Measurements from ENCODE around the gene VPS26A. TPM values are rescaled to one million over a fixed set of nuclear protein-coding genes. Genes with fewer than 3 reads are reported as not detected.

VPS26A gene
- total RNA-seq, 2 donors from 2014 or later = 19.3 to 20.1 TPM

DNA sequence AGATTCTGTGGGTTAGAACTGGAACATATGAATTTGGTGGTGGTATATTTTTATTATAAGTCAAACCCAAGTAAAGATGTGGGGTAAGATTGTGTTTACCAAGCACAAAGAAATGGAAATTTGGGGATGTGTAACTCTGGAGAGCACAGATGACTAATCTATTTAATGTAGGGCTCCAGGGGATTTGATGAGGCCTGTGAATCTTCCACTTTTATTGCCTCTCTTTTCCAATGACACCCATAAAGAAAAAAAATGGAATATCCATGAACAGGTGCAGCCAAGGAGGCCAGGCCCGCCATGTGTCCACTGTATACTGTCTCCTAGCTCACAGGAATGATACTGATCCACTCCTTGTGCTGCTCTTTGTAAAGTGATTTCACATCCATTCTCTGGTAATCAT is 33.3 kb upstream of the VPS26A start:
- Histone ChIP-seq H3K4me1 (peaks cover 0 to 15% of the 10 kb centered on the region in 2 donors), H3K4me3 (peak overlapping the region; percentile 18 to 51), H3K9me3 (no peaks in the 10 kb centered on the region), H3K36me3 (no peaks in the 10 kb centered on the region), H3K27me3 (no peaks in the 10 kb centered on the region), H3K27ac (peak overlapping the region; percentile 85 to 89)
- TF ChIP-seq, protein P1, sequence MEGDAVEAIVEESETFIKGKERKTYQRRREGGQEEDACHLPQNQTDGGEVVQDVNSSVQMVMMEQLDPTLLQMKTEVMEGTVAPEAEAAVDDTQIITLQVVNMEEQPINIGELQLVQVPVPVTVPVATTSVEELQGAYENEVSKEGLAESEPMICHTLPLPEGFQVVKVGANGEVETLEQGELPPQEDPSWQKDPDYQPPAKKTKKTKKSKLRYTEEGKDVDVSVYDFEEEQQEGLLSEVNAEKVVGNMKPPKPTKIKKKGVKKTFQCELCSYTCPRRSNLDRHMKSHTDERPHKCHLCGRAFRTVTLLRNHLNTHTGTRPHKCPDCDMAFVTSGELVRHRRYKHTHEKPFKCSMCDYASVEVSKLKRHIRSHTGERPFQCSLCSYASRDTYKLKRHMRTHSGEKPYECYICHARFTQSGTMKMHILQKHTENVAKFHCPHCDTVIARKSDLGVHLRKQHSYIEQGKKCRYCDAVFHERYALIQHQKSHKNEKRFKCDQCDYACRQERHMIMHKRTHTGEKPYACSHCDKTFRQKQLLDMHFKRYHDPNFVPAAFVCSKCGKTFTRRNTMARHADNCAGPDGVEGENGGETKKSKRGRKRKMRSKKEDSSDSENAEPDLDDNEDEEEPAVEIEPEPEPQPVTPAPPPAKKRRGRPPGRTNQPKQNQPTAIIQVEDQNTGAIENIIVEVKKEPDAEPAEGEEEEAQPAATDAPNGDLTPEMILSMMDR (IDR thresholded peaks at IDR 0.05) = no peak
- no peak for DNase-seq (ENCODE audit: low spot score)

DNA sequence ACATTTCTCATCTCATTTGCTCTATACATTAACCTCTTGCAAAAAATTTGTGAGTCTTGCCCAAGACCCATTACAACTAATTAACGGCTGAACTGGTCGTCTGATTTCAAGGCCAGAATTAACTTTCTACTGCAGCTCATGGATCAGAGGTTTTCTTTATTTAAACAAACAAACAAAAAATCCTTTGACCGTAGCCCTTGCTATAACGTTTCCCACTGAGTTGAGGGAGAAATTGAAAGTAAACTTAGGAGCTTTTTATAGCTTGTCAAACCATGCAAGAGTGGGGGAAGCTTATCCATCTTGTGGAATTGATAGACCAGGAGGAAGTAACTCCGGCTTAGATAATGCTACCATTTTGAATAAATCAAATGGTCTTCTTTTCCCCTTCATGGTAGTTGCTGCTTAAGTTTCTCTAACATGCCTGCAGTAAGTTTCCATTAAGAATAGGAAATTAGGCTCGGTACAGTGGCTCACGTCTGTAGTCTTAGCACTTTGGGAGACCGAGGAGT is 32.8 kb upstream of the VPS26A start:
- peaks cover 0 to 10% of the 10 kb centered on the region in 2 donors for H3K4me1 ChIP-seq
- DNase-seq (ENCODE audit: low spot score) = no peak
- no peaks in the 10 kb centered on the region for H3K27me3 ChIP-seq
- H3K36me3 ChIP-seq = no peaks in the 10 kb centered on the region
- no peaks in the 10 kb centered on the region for H3K9me3 ChIP-seq
- H3K27ac ChIP-seq = peak overlapping the region; percentile 85 to 89
- H3K4me3 ChIP-seq = peak overlapping the region in 1 of 2 donors; percentile 51
- TF ChIP-seq, protein P1 (IDR thresholded peaks at IDR 0.05) = no peak

DNA sequence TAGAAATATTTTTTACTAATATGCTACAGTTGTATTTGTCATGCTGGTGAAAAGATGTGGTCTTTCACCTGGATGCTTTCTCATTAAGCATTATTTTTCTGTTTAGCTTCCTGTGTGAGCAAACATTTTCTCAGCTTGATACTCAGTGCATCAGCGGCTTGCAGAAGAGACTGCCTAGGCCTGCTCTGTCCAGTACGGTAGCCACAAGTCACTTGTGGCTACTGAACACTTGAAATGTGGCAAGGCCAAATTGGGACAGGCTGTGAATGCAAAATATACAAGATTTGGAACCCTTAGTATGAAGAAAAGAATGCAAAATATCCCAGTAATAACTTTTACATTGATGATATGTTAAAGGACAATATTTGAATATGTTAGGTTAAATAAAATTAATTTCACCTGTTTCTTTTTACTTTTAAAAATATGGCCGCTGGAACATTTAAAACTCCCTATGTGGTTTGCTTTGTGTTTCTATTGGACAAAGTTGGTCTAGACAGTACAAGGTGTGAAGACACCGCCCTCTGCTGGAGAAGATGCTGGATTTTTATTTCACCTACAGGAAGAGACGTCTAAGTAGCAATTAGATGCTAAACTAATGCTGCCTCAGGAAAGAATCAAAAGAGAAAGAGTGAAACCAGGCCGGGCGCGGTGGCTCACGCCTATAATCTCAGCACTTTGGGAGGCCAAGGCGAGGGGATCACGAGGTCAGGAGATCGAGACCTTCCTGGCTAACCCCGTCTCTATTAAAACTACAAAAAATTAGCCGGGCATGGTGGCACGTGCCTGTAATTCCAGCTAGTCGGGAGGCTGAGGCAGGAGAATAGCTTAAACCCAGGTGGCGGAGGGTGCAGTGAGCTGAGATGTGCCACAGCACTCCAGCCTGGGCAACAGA is 30.8 kb upstream of the VPS26A start:
- Histone ChIP-seq H3K36me3 (no peaks in the 10 kb centered on the region), H3K9me3 (no peaks in the 10 kb centered on the region), H3K4me1 (no peaks in the 10 kb centered on the region), H3K27me3 (no peaks in the 10 kb centered on the region), H3K4me3 (no peak overlapping the region), H3K27ac (no peak overlapping the region)
- TF ChIP-seq, protein P1 (IDR thresholded peaks at IDR 0.05) = peak; percentile 50 to 78
- peak; percentile 85 for DNase-seq (ENCODE audit: low spot score)

DNA sequence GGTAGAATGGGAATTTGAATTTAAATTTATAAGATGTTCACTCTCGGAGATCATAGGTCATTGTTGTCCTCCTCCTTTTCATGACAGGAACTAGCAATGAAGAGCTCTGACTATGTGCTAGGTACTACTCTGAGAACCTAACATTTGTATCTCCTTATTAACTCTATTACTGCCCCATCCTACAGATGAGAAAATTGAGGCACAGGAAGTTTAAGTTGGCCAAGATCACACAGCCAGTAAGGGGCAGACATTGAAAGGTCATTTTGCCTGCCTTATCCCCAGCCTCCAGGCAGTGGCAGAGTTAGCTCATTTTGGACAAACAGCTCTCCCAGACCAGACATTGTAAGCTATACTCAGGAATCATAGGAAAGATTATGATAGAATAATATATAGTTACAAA is 30.0 kb upstream of the VPS26A start:
- no peak for DNase-seq (ENCODE audit: low spot score)
- Histone ChIP-seq H3K4me1 (no peaks in the 10 kb centered on the region), H3K36me3 (no peaks in the 10 kb centered on the region), H3K4me3 (no peak overlapping the region), H3K27me3 (no peaks in the 10 kb centered on the region), H3K9me3 (no peaks in the 10 kb centered on the region), H3K27ac (no peak overlapping the region)
- TF ChIP-seq, protein P1 (IDR thresholded peaks at IDR 0.05) = no peak

DNA sequence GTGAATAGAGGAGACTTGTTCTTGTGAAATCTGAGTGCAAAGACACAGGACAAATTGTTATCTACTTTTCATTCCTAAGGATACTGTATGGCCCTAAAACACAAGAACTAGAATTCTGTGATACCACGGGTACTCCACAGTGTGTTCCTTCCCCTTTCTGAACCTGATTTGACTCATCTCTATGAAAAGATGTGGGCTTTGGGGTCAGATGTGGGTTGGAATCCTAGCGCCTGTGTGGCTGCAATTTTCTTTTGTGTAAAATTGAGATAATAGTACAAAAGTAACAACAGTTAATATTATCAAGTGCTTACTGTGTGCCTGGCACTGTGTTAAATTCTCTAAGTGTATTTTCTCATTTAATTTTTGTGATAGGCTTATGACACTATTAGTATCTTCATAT is 27.9 kb upstream of the VPS26A start:
- H3K9me3 ChIP-seq = no peaks in the 10 kb centered on the region

More for the DNA sequence above, 27.9 kb upstream of the VPS26A start:
- TF ChIP-seq, protein P1 (IDR thresholded peaks at IDR 0.05) = no peak
- Histone ChIP-seq H3K4me1 (no peaks in the 10 kb centered on the region), H3K27ac (no peak overlapping the region), H3K4me3 (no peak overlapping the region), H3K36me3 (no peaks in the 10 kb centered on the region), H3K27me3 (no peaks in the 10 kb centered on the region)
- no peak for DNase-seq (ENCODE audit: low spot score)

Data from right atrium auricular region (tissue), 2 donors.